ENCODE measurements around the gene SERPINB8.

- TF ChIP-seq CTCF (optimal IDR thresholded peaks at IDR 0.05 in 1 of 3, IDR thresholded peaks at IDR 0.05 in 1 of 3, conservative IDR thresholded peaks at IDR 0.05 in 1 of 3; ENCODE audit: extremely low read depth in 1 of 3, insufficient read depth in 2 of 3, low read length in 3 of 3) (no peak), EZH2 (IDR thresholded peaks at IDR 0.05; ENCODE audit: low read length) (no peak)
Measured at GRCh38 chr18:63997041-63997440, 27.2 kb downstream of the SERPINB8 start.
